ENCODE data around the gene REST.

The REST gene

GRCh38 chr4:56874923-56875322, 32.8 kb upstream of the REST start:
- Histone ChIP-seq H4K8ac (ENCODE audit: low read depth, low read length) (no peak overlapping the region), H2BK5ac (ENCODE audit: low read depth, low read length, poor library complexity) (no peak overlapping the region), H3K36me3 (ENCODE audit: control insufficient read depth in 1 of 2, insufficient read depth in 2 of 2, low read length in 2 of 2) (no peaks in the 10 kb centered on the region), H3K9me3 (ENCODE audit: insufficient read depth, low read depth, low read length) (no peaks in the 10 kb centered on the region), H3K14ac (ENCODE audit: low read length) (no peak overlapping the region), H2BK12ac (ENCODE audit: low read length) (no peak overlapping the region), H2AK5ac (ENCODE audit: low read length) (no peak overlapping the region), H3K27me3 (ENCODE audit: insufficient read depth, low read length) (no peaks in the 10 kb centered on the region), H3K4me1 (ENCODE audit: control insufficient read depth in 1 of 2, insufficient read depth in 2 of 2, low read length in 2 of 2) (no peaks in the 10 kb centered on the region), H3K4ac (ENCODE audit: low read depth, low read length) (no peak overlapping the region), H3K9ac (ENCODE audit: low read length) (no peak overlapping the region), H3K18ac (ENCODE audit: low read length) (no peak overlapping the region), H3K79me1 (ENCODE audit: low read length) (no peaks in the 10 kb centered on the region), H3K4me2 (ENCODE audit: low read length) (no peak overlapping the region), H3K23ac (ENCODE audit: low read length) (no peak overlapping the region), H4K12ac (ENCODE audit: low read depth, low read length) (no peak overlapping the region), H3K27ac (ENCODE audit: low read depth, low read length) (no peak overlapping the region), H3K4me3 (ENCODE audit: low read depth, low read length) (no peak overlapping the region), H2AFZ (ENCODE audit: insufficient read depth, low read length, poor library complexity) (no peak overlapping the region), H3K79me2 (ENCODE audit: control insufficient read depth, insufficient read depth, low read length, poor library complexity) (no peaks in the 10 kb centered on the region), H2BK120ac (ENCODE audit: insufficient read depth, low read length, poor library complexity) (no peak overlapping the region), H4K91ac (ENCODE audit: low read depth, low read length) (no peak overlapping the region)
- no peak for DNase-seq
- no CpG with 5 or more reads among the region's 6 CpGs for WGBS (ENCODE audit: extremely low coverage, insufficient coverage, insufficient read length)

- Histone ChIP-seq H3K23ac (ENCODE audit: low read length) (no peak overlapping the region), H3K27me3 (ENCODE audit: insufficient read depth, low read length) (no peaks in the 10 kb centered on the region)
Measured at GRCh38 chr4:56876264-56876663, 31.4 kb upstream of the REST start.

GRCh38 chr4:56879996-56880395, 27.7 kb upstream of the REST start:
- no peaks in the 10 kb centered on the region for H3K27me3 ChIP-seq (ENCODE audit: insufficient read depth, low read length)

More at GRCh38 chr4:56876264-56876663, 31.4 kb upstream of the REST start:
- Histone ChIP-seq H4K12ac (ENCODE audit: low read depth, low read length) (no peak overlapping the region), H3K9me3 (ENCODE audit: insufficient read depth, low read depth, low read length) (no peaks in the 10 kb centered on the region), H2BK5ac (ENCODE audit: low read depth, low read length, poor library complexity) (no peak overlapping the region), H3K79me2 (ENCODE audit: control insufficient read depth, insufficient read depth, low read length, poor library complexity) (no peaks in the 10 kb centered on the region), H3K4ac (ENCODE audit: low read depth, low read length) (no peak overlapping the region), H3K18ac (ENCODE audit: low read length) (no peak overlapping the region), H2BK12ac (ENCODE audit: low read length) (no peak overlapping the region), H3K4me1 (ENCODE audit: control insufficient read depth in 1 of 2, insufficient read depth in 2 of 2, low read length in 2 of 2) (no peaks in the 10 kb centered on the region), H2BK120ac (ENCODE audit: insufficient read depth, low read length, poor library complexity) (no peak overlapping the region), H4K91ac (ENCODE audit: low read depth, low read length) (no peak overlapping the region), H3K36me3 (ENCODE audit: control insufficient read depth in 1 of 2, insufficient read depth in 2 of 2, low read length in 2 of 2) (no peaks in the 10 kb centered on the region), H2AK5ac (ENCODE audit: low read length) (no peak overlapping the region), H3K9ac (ENCODE audit: low read length) (no peak overlapping the region), H3K4me2 (ENCODE audit: low read length) (no peak overlapping the region), H3K79me1 (ENCODE audit: low read length) (no peaks in the 10 kb centered on the region), H3K27ac (ENCODE audit: low read depth, low read length) (no peak overlapping the region), H3K4me3 (ENCODE audit: low read depth, low read length) (no peak overlapping the region), H3K14ac (ENCODE audit: low read length) (no peak overlapping the region), H2AFZ (ENCODE audit: insufficient read depth, low read length, poor library complexity) (no peak overlapping the region), H4K8ac (ENCODE audit: low read depth, low read length) (no peak overlapping the region)
- no CpG with 5 or more reads among the region's 4 CpGs for WGBS (ENCODE audit: extremely low coverage, insufficient coverage, insufficient read length)
- DNase-seq: no peak

GRCh38 chr4:56880572-56880971, 27.1 kb upstream of the REST start:
- no peak overlapping the region for H3K4ac ChIP-seq (ENCODE audit: low read depth, low read length)
- WGBS (ENCODE audit: extremely low coverage, insufficient coverage, insufficient read length): no CpG with 5 or more reads among the region's 5 CpGs
- no peak overlapping the region for H3K4me2 ChIP-seq (ENCODE audit: low read length)
- no peaks in the 10 kb centered on the region for H3K27me3 ChIP-seq (ENCODE audit: insufficient read depth, low read length)
- DNase-seq: no peak
- no peak overlapping the region for H2BK5ac ChIP-seq (ENCODE audit: low read depth, low read length, poor library complexity)
- peaks cover 0 to 2% of the 10 kb centered on the region in 2 experiments for H3K4me1 ChIP-seq (ENCODE audit: control insufficient read depth in 1 of 2, insufficient read depth in 2 of 2, low read length in 2 of 2)
- no peak overlapping the region for H3K4me3 ChIP-seq (ENCODE audit: low read depth, low read length)
- H3K79me2 ChIP-seq (ENCODE audit: control insufficient read depth, insufficient read depth, low read length, poor library complexity): no peaks in the 10 kb centered on the region
- H3K9ac ChIP-seq (ENCODE audit: low read length): no peak overlapping the region
- no peak overlapping the region for H4K91ac ChIP-seq (ENCODE audit: low read depth, low read length)
- H3K9me3 ChIP-seq (ENCODE audit: insufficient read depth, low read depth, low read length): no peaks in the 10 kb centered on the region
- no peak overlapping the region for H4K12ac ChIP-seq (ENCODE audit: low read depth, low read length)
- no peak overlapping the region for H3K27ac ChIP-seq (ENCODE audit: low read depth, low read length)
- H3K23ac ChIP-seq (ENCODE audit: low read length): no peak overlapping the region
- H2AFZ ChIP-seq (ENCODE audit: insufficient read depth, low read length, poor library complexity): no peak overlapping the region
- H3K79me1 ChIP-seq (ENCODE audit: low read length): no peaks in the 10 kb centered on the region
- no peak overlapping the region for H2BK120ac ChIP-seq (ENCODE audit: insufficient read depth, low read length, poor library complexity)
- no peak overlapping the region for H2BK12ac ChIP-seq (ENCODE audit: low read length)
- no peak overlapping the region for H4K8ac ChIP-seq (ENCODE audit: low read depth, low read length)
- H2AK5ac ChIP-seq (ENCODE audit: low read length): no peak overlapping the region
- H3K36me3 ChIP-seq (ENCODE audit: control insufficient read depth in 1 of 2, insufficient read depth in 2 of 2, low read length in 2 of 2): no peaks in the 10 kb centered on the region
- H3K18ac ChIP-seq (ENCODE audit: low read length): no peak overlapping the region
- no peak overlapping the region for H3K14ac ChIP-seq (ENCODE audit: low read length)

More at GRCh38 chr4:56879996-56880395, 27.7 kb upstream of the REST start:
- H3K4me1 ChIP-seq (ENCODE audit: control insufficient read depth in 1 of 2, insufficient read depth in 2 of 2, low read length in 2 of 2): peaks cover 0 to 2% of the 10 kb centered on the region in 2 experiments
- H2BK120ac ChIP-seq (ENCODE audit: insufficient read depth, low read length, poor library complexity): no peak overlapping the region
- H3K27ac ChIP-seq (ENCODE audit: low read depth, low read length): no peak overlapping the region
- no peak overlapping the region for H4K91ac ChIP-seq (ENCODE audit: low read depth, low read length)
- no peaks in the 10 kb centered on the region for H3K79me1 ChIP-seq (ENCODE audit: low read length)
- WGBS (ENCODE audit: extremely low coverage, insufficient coverage, insufficient read length): no CpG with 5 or more reads among the region's 3 CpGs
- H3K23ac ChIP-seq (ENCODE audit: low read length): no peak overlapping the region
- DNase-seq: no peak
- H3K14ac ChIP-seq (ENCODE audit: low read length): no peak overlapping the region
- no peaks in the 10 kb centered on the region for H3K9me3 ChIP-seq (ENCODE audit: insufficient read depth, low read depth, low read length)
- no peak overlapping the region for H2AFZ ChIP-seq (ENCODE audit: insufficient read depth, low read length, poor library complexity)
- no peak overlapping the region for H3K18ac ChIP-seq (ENCODE audit: low read length)
- no peaks in the 10 kb centered on the region for H3K36me3 ChIP-seq (ENCODE audit: control insufficient read depth in 1 of 2, insufficient read depth in 2 of 2, low read length in 2 of 2)
- H4K8ac ChIP-seq (ENCODE audit: low read depth, low read length): no peak overlapping the region
- H3K4me2 ChIP-seq (ENCODE audit: low read length): no peak overlapping the region
- H2AK5ac ChIP-seq (ENCODE audit: low read length): no peak overlapping the region
- H2BK5ac ChIP-seq (ENCODE audit: low read depth, low read length, poor library complexity): no peak overlapping the region
- H3K4me3 ChIP-seq (ENCODE audit: low read depth, low read length): no peak overlapping the region
- no peaks in the 10 kb centered on the region for H3K79me2 ChIP-seq (ENCODE audit: control insufficient read depth, insufficient read depth, low read length, poor library complexity)
- H4K12ac ChIP-seq (ENCODE audit: low read depth, low read length): no peak overlapping the region
- no peak overlapping the region for H2BK12ac ChIP-seq (ENCODE audit: low read length)
- H3K9ac ChIP-seq (ENCODE audit: low read length): no peak overlapping the region
- H3K4ac ChIP-seq (ENCODE audit: low read depth, low read length): no peak overlapping the region

All from trophoblast cell (in vitro differentiated cells and primary cell).